ENCODE measurements around the gene C1QTNF4. TPM values are rescaled to one million over a fixed set of nuclear protein-coding genes. Genes with fewer than 3 reads are reported as not detected.

The C1QTNF4 gene
- total and polyA plus RNA-seq, 2 of the 13 experiments (the other 11 are each of a cell fraction or from before 2014, with no cell fraction given), result not detected

DNA sequence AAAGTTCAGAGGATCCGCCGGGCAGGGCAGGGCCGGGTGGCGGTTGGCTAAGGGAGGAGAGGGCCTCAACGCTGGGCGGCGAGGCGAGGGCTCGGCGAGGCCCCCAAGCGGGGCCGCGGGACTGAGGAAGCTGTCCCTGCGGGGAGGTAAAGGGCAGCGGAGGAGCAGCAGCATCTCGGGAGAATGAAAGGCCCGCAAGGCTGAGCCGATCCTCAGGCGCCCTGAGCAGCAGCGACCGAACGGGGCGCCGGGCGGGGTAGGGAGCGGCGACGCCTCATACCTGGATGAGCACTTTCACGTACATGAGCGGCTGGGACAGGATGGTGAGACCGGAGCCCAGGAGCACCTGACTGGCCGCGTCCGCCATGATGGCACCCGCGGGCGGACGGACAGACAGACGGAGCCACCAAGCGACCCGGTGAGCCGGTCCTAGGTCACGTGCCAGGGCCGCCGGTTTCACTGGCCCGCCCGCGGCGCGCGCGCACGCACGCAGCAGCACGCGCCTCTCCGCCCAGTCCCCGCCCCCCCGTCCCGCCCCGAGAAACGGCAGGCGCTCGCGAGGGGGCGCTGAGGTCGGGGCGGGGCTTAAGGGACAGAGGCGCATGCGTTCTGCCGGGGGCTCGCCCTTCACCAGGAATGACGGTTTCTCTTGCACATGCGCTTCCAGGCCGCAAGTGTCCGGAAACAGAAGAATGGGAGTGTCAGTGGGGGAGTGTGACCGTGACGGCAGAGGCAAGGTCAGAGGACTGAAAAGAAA, 48.1 kb upstream of the C1QTNF4 start, which contains the start of gene MTCH2 (continued):
- TF ChIP-seq NFKBIZ (CRISPR knock-in tag; IDR thresholded peaks at IDR 0.05), result peak; percentile 62; the same call in 1 of the 2 replicates
- TF ChIP-seq MLLT10 (CRISPR knock-in tag; IDR thresholded peaks at IDR 0.05), result 0 out of 2 replicates have a peak, but pooled peaks have one; percentile 68
- TF ChIP-seq ZNF879 (CRISPR knock-in tag; IDR thresholded peaks at IDR 0.05), result 0 out of 2 replicates have a peak, but pooled peaks have one; percentile 46
- TF ChIP-seq, protein P1, sequence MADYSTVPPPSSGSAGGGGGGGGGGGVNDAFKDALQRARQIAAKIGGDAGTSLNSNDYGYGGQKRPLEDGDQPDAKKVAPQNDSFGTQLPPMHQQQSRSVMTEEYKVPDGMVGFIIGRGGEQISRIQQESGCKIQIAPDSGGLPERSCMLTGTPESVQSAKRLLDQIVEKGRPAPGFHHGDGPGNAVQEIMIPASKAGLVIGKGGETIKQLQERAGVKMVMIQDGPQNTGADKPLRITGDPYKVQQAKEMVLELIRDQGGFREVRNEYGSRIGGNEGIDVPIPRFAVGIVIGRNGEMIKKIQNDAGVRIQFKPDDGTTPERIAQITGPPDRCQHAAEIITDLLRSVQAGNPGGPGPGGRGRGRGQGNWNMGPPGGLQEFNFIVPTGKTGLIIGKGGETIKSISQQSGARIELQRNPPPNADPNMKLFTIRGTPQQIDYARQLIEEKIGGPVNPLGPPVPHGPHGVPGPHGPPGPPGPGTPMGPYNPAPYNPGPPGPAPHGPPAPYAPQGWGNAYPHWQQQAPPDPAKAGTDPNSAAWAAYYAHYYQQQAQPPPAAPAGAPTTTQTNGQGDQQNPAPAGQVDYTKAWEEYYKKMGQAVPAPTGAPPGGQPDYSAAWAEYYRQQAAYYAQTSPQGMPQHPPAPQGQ (CRISPR knock-in tag; IDR thresholded peaks at IDR 0.05; ENCODE audit: borderline replicate concordance), result no peak
- no peak for TF ChIP-seq ZNF75D (CRISPR knock-in tag; IDR thresholded peaks at IDR 0.05; ENCODE audit: borderline replicate concordance)
- TF ChIP-seq U2AF2 (IDR thresholded peaks at IDR 0.05; ENCODE audit: low read depth, low read length), result no peak
- TF ChIP-seq ZNF547 (CRISPR knock-in tag; IDR thresholded peaks at IDR 0.05), result peak; percentile 90
- TF ChIP-seq IKZF1 (IDR thresholded peaks at IDR 0.05), result no peak
- TF ChIP-seq ZNF772 (CRISPR knock-in tag; IDR thresholded peaks at IDR 0.05), result peak; percentile 86
- TF ChIP-seq, protein P2, sequence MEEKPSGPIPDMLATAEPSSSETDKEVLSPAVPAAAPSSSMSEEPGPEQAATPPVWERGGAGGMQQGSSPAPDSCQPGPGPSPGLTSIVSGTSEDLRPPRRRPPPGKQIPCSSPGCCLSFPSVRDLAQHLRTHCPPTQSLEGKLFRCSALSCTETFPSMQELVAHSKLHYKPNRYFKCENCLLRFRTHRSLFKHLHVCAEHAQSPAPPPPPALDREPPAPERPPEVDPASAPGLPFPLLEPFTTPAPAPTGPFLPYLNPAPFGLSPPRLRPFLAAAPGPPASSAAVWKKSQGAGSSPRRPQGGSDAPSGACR (CRISPR knock-in tag; IDR thresholded peaks at IDR 0.05), result 0 out of 2 replicates have a peak, but pooled peaks have one; percentile 51
- peak; percentile 90 for TF ChIP-seq YEATS4 (CRISPR knock-in tag; IDR thresholded peaks at IDR 0.05; ENCODE audit: borderline replicate concordance)
- TF ChIP-seq, protein P3, sequence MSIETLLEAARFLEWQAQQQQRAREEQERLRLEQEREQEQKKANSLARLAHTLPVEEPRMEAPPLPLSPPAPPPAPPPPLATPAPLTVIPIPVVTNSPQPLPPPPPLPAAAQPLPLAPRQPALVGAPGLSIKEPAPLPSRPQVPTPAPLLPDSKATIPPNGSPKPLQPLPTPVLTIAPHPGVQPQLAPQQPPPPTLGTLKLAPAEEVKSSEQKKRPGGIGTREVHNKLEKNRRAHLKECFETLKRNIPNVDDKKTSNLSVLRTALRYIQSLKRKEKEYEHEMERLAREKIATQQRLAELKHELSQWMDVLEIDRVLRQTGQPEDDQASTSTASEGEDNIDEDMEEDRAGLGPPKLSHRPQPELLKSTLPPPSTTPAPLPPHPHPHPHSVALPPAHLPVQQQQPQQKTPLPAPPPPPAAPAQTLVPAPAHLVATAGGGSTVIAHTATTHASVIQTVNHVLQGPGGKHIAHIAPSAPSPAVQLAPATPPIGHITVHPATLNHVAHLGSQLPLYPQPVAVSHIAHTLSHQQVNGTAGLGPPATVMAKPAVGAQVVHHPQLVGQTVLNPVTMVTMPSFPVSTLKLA (IDR thresholded peaks at IDR 0.05), result peak; percentile 38; the same call in 1 of the 2 replicates
- TF ChIP-seq ZNF724P (CRISPR knock-in tag; IDR thresholded peaks at IDR 0.05; ENCODE audit: borderline replicate concordance), result peak; percentile 94
- TF ChIP-seq, protein P4, sequence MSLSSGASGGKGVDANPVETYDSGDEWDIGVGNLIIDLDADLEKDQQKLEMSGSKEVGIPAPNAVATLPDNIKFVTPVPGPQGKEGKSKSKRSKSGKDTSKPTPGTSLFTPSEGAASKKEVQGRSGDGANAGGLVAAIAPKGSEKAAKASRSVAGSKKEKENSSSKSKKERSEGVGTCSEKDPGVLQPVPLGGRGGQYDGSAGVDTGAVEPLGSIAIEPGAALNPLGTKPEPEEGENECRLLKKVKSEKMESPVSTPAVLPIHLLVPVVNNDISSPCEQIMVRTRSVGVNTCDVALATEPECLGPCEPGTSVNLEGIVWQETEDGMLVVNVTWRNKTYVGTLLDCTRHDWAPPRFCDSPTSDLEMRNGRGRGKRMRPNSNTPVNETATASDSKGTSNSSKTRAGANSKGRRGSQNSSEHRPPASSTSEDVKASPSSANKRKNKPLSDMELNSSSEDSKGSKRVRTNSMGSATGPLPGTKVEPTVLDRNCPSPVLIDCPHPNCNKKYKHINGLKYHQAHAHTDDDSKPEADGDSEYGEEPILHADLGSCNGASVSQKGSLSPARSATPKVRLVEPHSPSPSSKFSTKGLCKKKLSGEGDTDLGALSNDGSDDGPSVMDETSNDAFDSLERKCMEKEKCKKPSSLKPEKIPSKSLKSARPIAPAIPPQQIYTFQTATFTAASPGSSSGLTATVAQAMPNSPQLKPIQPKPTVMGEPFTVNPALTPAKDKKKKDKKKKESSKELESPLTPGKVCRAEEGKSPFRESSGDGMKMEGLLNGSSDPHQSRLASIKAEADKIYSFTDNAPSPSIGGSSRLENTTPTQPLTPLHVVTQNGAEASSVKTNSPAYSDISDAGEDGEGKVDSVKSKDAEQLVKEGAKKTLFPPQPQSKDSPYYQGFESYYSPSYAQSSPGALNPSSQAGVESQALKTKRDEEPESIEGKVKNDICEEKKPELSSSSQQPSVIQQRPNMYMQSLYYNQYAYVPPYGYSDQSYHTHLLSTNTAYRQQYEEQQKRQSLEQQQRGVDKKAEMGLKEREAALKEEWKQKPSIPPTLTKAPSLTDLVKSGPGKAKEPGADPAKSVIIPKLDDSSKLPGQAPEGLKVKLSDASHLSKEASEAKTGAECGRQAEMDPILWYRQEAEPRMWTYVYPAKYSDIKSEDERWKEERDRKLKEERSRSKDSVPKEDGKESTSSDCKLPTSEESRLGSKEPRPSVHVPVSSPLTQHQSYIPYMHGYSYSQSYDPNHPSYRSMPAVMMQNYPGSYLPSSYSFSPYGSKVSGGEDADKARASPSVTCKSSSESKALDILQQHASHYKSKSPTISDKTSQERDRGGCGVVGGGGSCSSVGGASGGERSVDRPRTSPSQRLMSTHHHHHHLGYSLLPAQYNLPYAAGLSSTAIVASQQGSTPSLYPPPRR (CRISPR knock-in tag; IDR thresholded peaks at IDR 0.05; ENCODE audit: borderline replicate concordance), result no peak
- TF ChIP-seq ASH2L (IDR thresholded peaks at IDR 0.05; ENCODE audit: insufficient read length, low read depth, low read length), result peak; percentile 93
- no peak for TF ChIP-seq SP1 (IDR thresholded peaks at IDR 0.05)
- TF ChIP-seq SP1 (CRISPR knock-in tag; IDR thresholded peaks at IDR 0.05), result peak; percentile 92
- peak; percentile 97 for TF ChIP-seq FOXC1 (CRISPR knock-in tag; IDR thresholded peaks at IDR 0.05; ENCODE audit: borderline replicate concordance)
- TF ChIP-seq TEAD3 (CRISPR knock-in tag; optimal IDR thresholded peaks at IDR 0.05; ENCODE audit: borderline replicate concordance), result peak; percentile 77
- peak; percentile 98 for TF ChIP-seq BHLHE40 (IDR thresholded peaks at IDR 0.05; ENCODE audit: low read length)
